Aorta (tissue), 5 donors: ENCODE measurements around the gene TRPM3. TPM values are rescaled to one million over a fixed set of nuclear protein-coding genes. Genes with fewer than 3 reads are reported as not detected.
"Not testable (repeated sequence)": the region's sequence is repeated elsewhere in the genome, so short reads cannot be mapped to it uniquely, and the experiment has no call there.

Experiments used
- ATAC-seq: fragments of 200-7000 bp; cut with Tn5 transposase; one replicate; pipeline ENCODE4 v1.9.1; 2022; ENCODE audit warnings: moderate library complexity; ENCODE audit not compliant: low FRiP score
- DNase-seq, 2 donors: peaks; one replicate each; pipeline ENCODE4 v3.0.0-alpha.2; 2020
- H3K27ac ChIP-seq, 2 donors: one replicate each; pipeline ENCODE4 v1.5.1; 2013; ENCODE audit warnings: low read length in 2 of 2, mild to moderate bottlenecking in 2 of 2, moderate library complexity in 2 of 2, control low read depth in 1 of 2, inconsistent platforms in 1 of 2, low read depth in 1 of 2
- H3K27me3 ChIP-seq, 2 donors: one replicate each; pipeline ENCODE4 v1.6.1; 2013; ENCODE audit warnings: control low read depth in 1 of 2, low read length in 1 of 2, mild to moderate bottlenecking in 1 of 2, moderate library complexity in 1 of 2; ENCODE audit not compliant: insufficient read depth in 2 of 2, control insufficient read depth in 1 of 2
- H3K36me3 ChIP-seq, 2 donors: one replicate each; pipeline ENCODE4 v1.6.1; 2013; ENCODE audit warnings: control low read depth in 1 of 2, low read length in 1 of 2, mild to moderate bottlenecking in 1 of 2; ENCODE audit not compliant: insufficient read depth in 2 of 2, control insufficient read depth in 1 of 2
- H3K4me1 ChIP-seq, 2 donors: one replicate each; pipeline ENCODE4 v1.6.1; 2013; ENCODE audit warnings: low read length in 2 of 2, control low read depth in 1 of 2, mild to moderate bottlenecking in 1 of 2, moderate library complexity in 1 of 2; ENCODE audit not compliant: insufficient read depth in 2 of 2, control insufficient read depth in 1 of 2
- H3K4me3 ChIP-seq, 2 donors: one replicate each; pipeline ENCODE4 v1.5.1; 2013; ENCODE audit warnings: low read length in 2 of 2, control low read depth in 1 of 2, mild to moderate bottlenecking in 1 of 2
- H3K9me3 ChIP-seq: one replicate; pipeline ENCODE4 v1.6.1; 2013; ENCODE audit warnings: mild to moderate bottlenecking, low read length; ENCODE audit not compliant: control insufficient read depth
- WGBS, 2 donors: extraction: QIAGEN DNeasy Blood & Tissue Kit; methylation state at CpG; one replicate each; pipeline ENCODE4 v1.1.7; 2013; 5-methylcytosine and 5-hydroxymethylcytosine counted together
- intact Hi-C, 2 donors: fragments of 100-400 bp; cut with DNase I; formaldehyde crosslinking; loops; one replicate each; pipeline versions ENCODE4 v1.14.2 to v1.15.0; 2022
- polyA plus RNA-seq, 2 donors: library from polyadenylated mRNA; stranded (reverse); fragments of 200-250 nt; gene quantifications; one replicate each; pipeline ENCODE4 v1.2.3, GENCODE V29; 2013
- total RNA-seq, 2 donors: library from RNA; stranded (reverse); fragmentation: NEBNext Ultra II Directional; extraction: Animal tissue kit (Norgen Biotek cat#: 25700); gene quantifications; one replicate each; pipeline ENCODE4 v1.2.1, GENCODE V29; 2021
- donor health status: healthy with polysubstance abuse.
- donor health status: Bipolar disorder and iron deficiency.
- donor health status: DM: no; HTN: no; CAD: no.
- donor health status: DM: no; HTN: no; CAD: no.
- donor health status: DM: yes; HTN: yes; CAD: no.

TRPM3 gene
- total and polyA plus RNA-seq, 4 donors: 0.13 to 5.7 (median 1.7) TPM

DNA sequence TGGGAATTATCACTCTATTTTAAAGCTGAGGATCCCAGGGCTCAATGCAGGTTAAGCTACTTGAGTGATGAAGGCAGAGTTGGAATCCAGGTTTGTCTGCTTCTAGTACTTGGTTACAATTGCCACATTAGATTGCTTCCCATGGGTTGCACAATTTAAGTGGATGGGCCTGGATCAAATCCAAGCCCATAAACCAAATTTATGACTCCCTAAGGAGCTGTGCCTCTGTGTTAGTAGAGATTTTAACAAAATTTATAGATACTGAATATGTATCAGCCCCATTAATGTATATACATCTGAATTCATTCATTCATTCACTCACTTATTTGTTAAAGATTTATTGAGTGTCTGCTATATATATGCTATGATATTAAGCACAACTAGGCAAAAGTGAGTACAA is 374.7 kb downstream of the TRPM3 start:
- ATAC-seq: no peak
- Histone ChIP-seq H3K27ac (no peak overlapping the region), H3K4me3 (no peak overlapping the region), H3K36me3 (peaks cover 0 to 2% of the 10 kb centered on the region in 2 donors), H3K27me3 (no peaks in the 10 kb centered on the region), H3K9me3 (no peaks in the 10 kb centered on the region), H3K4me1 (no peaks in the 10 kb centered on the region)
- no peak for DNase-seq
- intact Hi-C loops: no loop called here

DNA sequence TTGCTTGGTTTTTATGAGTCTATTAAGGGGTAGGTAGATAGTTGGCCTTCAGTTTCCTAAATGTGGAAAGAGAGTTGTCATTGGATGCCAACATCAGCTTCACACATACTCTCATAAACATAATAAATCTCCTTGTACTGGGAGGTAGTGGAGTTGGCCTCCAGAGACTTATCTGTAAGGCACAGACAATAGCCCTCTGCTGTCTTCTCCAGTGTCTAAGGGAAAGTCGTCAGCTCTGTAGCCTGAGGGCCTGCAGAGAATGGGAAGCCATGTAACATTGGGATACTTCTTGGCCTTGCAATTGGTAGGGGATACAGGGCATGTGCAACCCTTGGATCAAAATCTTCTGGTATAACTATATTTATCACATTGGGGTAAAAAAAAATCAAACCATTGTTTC is 375.1 kb downstream of the TRPM3 start:
- H3K9me3 ChIP-seq: no peaks in the 10 kb centered on the region
- H3K27me3 ChIP-seq: no peaks in the 10 kb centered on the region
- intact Hi-C loops: no loop called here
- no peak overlapping the region for H3K4me3 ChIP-seq
- no peak overlapping the region for H3K27ac ChIP-seq
- no peaks in the 10 kb centered on the region for H3K4me1 ChIP-seq
- DNase-seq (no peak), ATAC-seq (no peak)
- 0% methylated on average over 1 of the region's 1 CpG for WGBS, 2 donors
- H3K36me3 ChIP-seq: peaks cover 0 to 2% of the 10 kb centered on the region in 2 donors

DNA sequence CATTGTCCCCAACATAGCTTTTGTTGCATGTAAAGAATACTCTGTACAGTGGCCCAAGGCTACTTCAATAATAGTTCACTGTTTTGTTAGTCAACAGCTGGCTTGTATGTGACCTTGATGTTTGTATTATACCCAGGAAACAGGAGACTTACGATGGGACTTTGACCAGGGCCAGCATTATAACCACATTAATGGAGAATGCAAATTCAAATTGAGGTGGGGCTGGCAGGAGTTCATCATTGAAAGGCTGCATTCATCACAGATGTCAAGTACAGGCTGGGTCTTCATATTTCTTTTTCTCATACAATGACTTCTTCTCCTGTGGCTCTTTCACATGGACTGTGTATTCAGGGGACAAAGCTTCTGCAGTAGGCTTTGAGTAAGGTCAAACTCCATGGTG is 396.6 kb downstream of the TRPM3 start:
- WGBS, 2 donors: no CpG with 5 or more reads among the region's 1 CpG

DNA sequence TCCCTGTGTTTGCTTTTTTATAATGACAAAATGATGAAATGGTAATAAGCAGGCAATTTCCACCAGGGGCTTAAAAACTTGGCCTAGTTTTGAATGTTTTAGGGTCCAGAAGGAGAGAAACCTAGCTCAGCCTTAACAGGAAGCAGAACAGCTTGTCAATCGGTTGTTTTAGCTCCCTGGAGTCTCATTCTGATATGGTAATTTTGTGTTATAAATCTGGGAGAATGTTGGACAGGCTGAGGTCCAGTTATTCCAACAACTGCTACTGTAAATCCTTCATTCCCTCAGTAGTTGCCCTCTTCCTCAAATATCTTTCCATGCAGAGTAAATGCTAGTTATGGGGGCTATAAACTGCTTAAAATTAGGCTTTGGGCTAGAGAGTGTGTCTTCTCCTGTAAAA is 397.4 kb downstream of the TRPM3 start:
- no CpG with 5 or more reads among the region's 1 CpG for WGBS, 2 donors
- H3K27ac ChIP-seq, H3K36me3 ChIP-seq, H3K4me1 ChIP-seq, H3K9me3 ChIP-seq, H3K27me3 ChIP-seq, DNase-seq, H3K4me3 ChIP-seq, ATAC-seq, intact Hi-C loops: not testable (repeated sequence)

More for the DNA sequence above, 396.6 kb downstream of the TRPM3 start:
- H3K4me1 ChIP-seq, H3K9me3 ChIP-seq, H3K4me3 ChIP-seq, DNase-seq, H3K27ac ChIP-seq, intact Hi-C loops, H3K27me3 ChIP-seq, ATAC-seq, H3K36me3 ChIP-seq: not testable (repeated sequence)

DNA sequence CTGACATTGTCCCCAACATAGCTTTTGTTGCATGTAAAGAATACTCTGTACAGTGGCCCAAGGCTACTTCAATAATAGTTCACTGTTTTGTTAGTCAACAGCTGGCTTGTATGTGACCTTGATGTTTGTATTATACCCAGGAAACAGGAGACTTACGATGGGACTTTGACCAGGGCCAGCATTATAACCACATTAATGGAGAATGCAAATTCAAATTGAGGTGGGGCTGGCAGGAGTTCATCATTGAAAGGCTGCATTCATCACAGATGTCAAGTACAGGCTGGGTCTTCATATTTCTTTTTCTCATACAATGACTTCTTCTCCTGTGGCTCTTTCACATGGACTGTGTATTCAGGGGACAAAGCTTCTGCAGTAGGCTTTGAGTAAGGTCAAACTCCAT is 414.6 kb downstream of the TRPM3 start:
- ATAC-seq, H3K27me3 ChIP-seq, H3K36me3 ChIP-seq, DNase-seq, H3K4me3 ChIP-seq, H3K4me1 ChIP-seq, intact Hi-C loops, H3K9me3 ChIP-seq, H3K27ac ChIP-seq: not testable (repeated sequence)
- WGBS, 2 donors: no CpG with 5 or more reads among the region's 1 CpG

DNA sequence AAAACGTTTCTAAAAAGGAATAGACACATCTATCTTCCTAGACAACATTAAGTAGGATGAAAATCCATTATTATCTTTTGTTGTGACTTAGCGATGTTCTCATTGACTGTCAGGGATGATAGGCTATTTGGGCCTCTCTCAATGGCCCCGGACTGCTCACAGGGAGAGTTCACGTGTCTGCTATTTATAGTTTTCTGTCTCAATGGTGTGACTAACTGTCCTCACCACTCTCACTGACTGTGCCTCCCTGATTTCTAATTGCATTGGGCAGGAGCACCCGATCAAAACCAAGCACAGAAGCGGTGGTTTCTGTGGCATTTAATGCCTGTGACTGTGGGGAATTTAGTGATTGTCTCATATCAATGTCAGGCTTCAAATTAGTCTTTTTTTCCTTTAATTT is 420.3 kb downstream of the TRPM3 start:
- WGBS, 2 donors: 69 to 75% methylated on average over 6 of the region's 6 CpGs
- Histone ChIP-seq H3K4me1 (no peaks in the 10 kb centered on the region), H3K9me3 (no peaks in the 10 kb centered on the region), H3K27ac (no peak overlapping the region), H3K4me3 (no peak overlapping the region), H3K27me3 (no peaks in the 10 kb centered on the region), H3K36me3 (no peaks in the 10 kb centered on the region)
- ATAC-seq (no peak), DNase-seq (no peak)
- intact Hi-C loops: no loop called here

DNA sequence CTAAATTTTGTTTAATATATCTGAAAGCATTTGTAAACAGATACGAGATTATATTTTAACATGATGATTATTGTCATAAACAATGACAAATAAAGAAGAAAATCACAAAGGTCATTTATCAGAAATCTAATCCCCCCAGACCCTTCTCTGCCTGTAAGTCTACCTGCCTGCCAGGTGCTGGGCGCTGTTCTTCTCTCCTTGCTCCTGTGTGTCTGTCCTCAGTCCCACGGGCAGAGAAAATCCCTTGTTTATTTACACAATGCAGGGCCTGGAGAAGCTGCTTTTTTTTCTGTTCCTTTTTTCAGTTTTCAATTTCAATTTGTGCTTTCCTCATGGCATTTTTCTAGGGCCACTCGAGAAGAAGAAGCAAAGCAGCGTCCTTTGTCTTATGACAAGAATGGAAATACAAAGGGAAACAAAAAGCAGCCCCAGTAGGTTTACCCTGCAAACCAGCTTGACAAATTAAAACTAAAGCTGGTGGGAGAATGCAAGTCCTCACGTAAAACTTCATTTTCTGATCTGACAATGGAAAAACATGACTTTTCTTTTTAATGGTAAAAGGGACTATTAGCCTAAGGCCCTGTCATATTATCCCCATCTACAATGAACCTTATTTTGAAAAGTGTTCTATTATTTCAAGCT is 424.6 kb downstream of the TRPM3 start:
- intact Hi-C loops: no loop called here
- 58 to 66% methylated on average over 6 of the region's 6 CpGs for WGBS, 2 donors
- ATAC-seq: no peak

DNA sequence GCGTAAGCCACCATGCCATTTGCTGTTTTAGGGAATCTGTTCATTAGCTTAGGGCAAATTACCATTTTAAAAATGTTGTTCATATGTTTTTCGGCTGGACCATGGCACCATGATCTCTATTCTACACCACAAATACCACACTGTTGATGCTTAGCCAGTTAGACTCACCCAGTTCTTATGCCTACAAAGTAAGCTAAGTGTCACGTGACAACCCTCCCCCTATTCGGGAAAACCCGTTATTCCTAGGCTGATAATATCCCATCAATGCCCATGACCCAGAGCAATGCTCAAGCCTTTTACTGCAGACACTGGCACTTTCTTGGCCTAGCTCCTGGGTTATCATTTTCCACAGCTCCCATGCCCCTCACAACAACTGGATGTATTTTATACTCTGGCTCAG is 426.7 kb downstream of the TRPM3 start:
- no peak overlapping the region for H3K4me3 ChIP-seq
- H3K27me3 ChIP-seq: no peaks in the 10 kb centered on the region
- no peaks in the 10 kb centered on the region for H3K4me1 ChIP-seq
- DNase-seq: no peak
- no peaks in the 10 kb centered on the region for H3K36me3 ChIP-seq
- H3K27ac ChIP-seq: no peak overlapping the region
- intact Hi-C loops: no loop called here
- no peak for ATAC-seq
- WGBS, 2 donors: 91 to 94% methylated on average over 5 of the region's 5 CpGs
- H3K9me3 ChIP-seq: no peaks in the 10 kb centered on the region

More for the DNA sequence above, 424.6 kb downstream of the TRPM3 start:
- no peak for DNase-seq
- Histone ChIP-seq H3K4me1 (no peaks in the 10 kb centered on the region), H3K36me3 (no peaks in the 10 kb centered on the region), H3K9me3 (no peaks in the 10 kb centered on the region), H3K4me3 (no peak overlapping the region), H3K27ac (no peak overlapping the region), H3K27me3 (no peaks in the 10 kb centered on the region)

DNA sequence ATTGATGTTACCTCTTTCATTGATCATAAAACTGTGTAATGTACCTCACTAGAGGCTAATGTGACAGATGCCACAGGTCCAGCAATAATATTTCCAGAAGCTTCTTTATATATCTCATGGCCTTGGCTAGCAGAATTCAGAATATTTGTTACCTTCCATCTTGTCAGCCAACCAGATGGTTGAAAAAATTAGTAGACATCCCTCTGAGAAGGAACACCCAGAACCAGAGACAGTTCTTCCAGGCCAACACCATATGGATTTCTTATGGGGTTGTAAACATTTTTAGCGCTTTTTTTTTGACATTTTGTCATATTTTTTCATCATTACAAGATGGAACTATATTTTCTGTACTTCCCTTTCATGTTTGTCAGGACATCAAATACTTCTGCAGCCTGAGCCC is 428.2 kb downstream of the TRPM3 start:
- DNase-seq: no peak
- Histone ChIP-seq H3K27me3 (no peaks in the 10 kb centered on the region), H3K9me3 (no peaks in the 10 kb centered on the region), H3K4me3 (no peak overlapping the region), H3K4me1 (no peaks in the 10 kb centered on the region), H3K36me3 (no peaks in the 10 kb centered on the region), H3K27ac (no peak overlapping the region)
- 87 to 97% methylated on average over 1 of the region's 1 CpG for WGBS, 2 donors
- intact Hi-C loops: no loop called here
- no peak for ATAC-seq
